Measurements from ENCODE around the gene CAPN6. TPM values are rescaled to one million over a fixed set of nuclear protein-coding genes. Genes with fewer than 3 reads are reported as not detected.

CAPN6 gene
- total RNA-seq, 1 donor from 2014 or later: 1.5 TPM

GRCh38 chrX:111302284-111302683, 32.0 kb upstream of the CAPN6 start:
- H3K4me1 Mint-ChIP-seq (ENCODE audit: unreplicated experiment): no peaks in the 10 kb centered on the region
- H3K4me3 Mint-ChIP-seq (ENCODE audit: unreplicated experiment): no peak overlapping the region
- no peak for DNase-seq (ENCODE audit: low spot score)
- H3K27ac Mint-ChIP-seq (ENCODE audit: unreplicated experiment): no peak overlapping the region
- TF ChIP-seq, protein P1, sequence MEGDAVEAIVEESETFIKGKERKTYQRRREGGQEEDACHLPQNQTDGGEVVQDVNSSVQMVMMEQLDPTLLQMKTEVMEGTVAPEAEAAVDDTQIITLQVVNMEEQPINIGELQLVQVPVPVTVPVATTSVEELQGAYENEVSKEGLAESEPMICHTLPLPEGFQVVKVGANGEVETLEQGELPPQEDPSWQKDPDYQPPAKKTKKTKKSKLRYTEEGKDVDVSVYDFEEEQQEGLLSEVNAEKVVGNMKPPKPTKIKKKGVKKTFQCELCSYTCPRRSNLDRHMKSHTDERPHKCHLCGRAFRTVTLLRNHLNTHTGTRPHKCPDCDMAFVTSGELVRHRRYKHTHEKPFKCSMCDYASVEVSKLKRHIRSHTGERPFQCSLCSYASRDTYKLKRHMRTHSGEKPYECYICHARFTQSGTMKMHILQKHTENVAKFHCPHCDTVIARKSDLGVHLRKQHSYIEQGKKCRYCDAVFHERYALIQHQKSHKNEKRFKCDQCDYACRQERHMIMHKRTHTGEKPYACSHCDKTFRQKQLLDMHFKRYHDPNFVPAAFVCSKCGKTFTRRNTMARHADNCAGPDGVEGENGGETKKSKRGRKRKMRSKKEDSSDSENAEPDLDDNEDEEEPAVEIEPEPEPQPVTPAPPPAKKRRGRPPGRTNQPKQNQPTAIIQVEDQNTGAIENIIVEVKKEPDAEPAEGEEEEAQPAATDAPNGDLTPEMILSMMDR (IDR thresholded peaks at IDR 0.05; ENCODE audit: unreplicated experiment): no peak
- H3K36me3 Mint-ChIP-seq (ENCODE audit: low read depth, unreplicated experiment): no peaks in the 10 kb centered on the region
- H3K9me3 Mint-ChIP-seq (ENCODE audit: unreplicated experiment): no peaks in the 10 kb centered on the region
- H3K27me3 Mint-ChIP-seq (ENCODE audit: unreplicated experiment): no peaks in the 10 kb centered on the region

- no peaks in the 10 kb centered on the region for H3K27me3 Mint-ChIP-seq (ENCODE audit: unreplicated experiment)
- H3K36me3 Mint-ChIP-seq (ENCODE audit: low read depth, unreplicated experiment): no peaks in the 10 kb centered on the region
- DNase-seq (ENCODE audit: low spot score): no peak
- H3K9me3 Mint-ChIP-seq (ENCODE audit: unreplicated experiment): no peaks in the 10 kb centered on the region
- TF ChIP-seq, protein P1 (IDR thresholded peaks at IDR 0.05; ENCODE audit: unreplicated experiment): no peak
- no peak overlapping the region for H3K27ac Mint-ChIP-seq (ENCODE audit: unreplicated experiment)
- no peak overlapping the region for H3K4me3 Mint-ChIP-seq (ENCODE audit: unreplicated experiment)
- H3K4me1 Mint-ChIP-seq (ENCODE audit: unreplicated experiment): no peaks in the 10 kb centered on the region
Observed at GRCh38 chrX:111288841-111289240, 18.6 kb upstream of the CAPN6 start.

DNA sequence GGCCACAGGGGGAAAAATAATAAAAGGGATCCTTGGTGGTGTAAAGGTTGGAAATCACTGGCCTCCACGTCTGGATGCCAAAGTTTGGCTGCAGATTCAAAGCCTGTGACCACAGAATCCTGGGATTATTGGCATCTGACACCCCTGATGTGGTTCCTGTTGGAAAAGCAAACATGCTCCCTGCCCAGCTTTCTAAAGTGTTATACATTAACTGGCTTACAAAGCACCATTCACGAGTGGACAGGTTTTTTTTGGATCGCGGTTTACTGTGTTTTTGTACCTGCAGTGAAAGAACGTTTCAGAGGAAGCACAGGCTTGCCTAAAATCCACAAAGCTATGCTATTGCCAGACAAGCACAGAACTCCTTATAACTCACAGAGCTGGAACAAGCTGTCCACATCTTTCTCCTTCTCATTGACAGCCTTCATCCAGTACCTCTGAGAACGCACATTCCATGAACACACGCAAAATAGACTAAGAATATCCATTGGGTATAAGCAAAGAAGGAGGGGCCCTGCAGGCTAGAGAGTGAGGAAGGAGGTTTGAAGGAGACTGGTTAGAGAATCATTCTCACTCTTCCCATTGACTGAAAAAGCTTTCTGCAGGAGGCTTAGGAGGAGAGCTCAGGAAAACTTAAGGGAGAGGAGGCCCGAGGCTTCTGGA, 14.5 kb upstream of the CAPN6 start:
- H3K4me3 Mint-ChIP-seq (ENCODE audit: unreplicated experiment): no peak overlapping the region
- no peaks in the 10 kb centered on the region for H3K27me3 Mint-ChIP-seq (ENCODE audit: unreplicated experiment)
- TF ChIP-seq, protein P1 (IDR thresholded peaks at IDR 0.05; ENCODE audit: unreplicated experiment): no peak
- H3K27ac Mint-ChIP-seq (ENCODE audit: unreplicated experiment): no peak overlapping the region
- DNase-seq (ENCODE audit: low spot score): no peak
- no peaks in the 10 kb centered on the region for H3K9me3 Mint-ChIP-seq (ENCODE audit: unreplicated experiment)
- H3K4me1 Mint-ChIP-seq (ENCODE audit: unreplicated experiment): no peaks in the 10 kb centered on the region
- H3K36me3 Mint-ChIP-seq (ENCODE audit: low read depth, unreplicated experiment): no peaks in the 10 kb centered on the region

DNA sequence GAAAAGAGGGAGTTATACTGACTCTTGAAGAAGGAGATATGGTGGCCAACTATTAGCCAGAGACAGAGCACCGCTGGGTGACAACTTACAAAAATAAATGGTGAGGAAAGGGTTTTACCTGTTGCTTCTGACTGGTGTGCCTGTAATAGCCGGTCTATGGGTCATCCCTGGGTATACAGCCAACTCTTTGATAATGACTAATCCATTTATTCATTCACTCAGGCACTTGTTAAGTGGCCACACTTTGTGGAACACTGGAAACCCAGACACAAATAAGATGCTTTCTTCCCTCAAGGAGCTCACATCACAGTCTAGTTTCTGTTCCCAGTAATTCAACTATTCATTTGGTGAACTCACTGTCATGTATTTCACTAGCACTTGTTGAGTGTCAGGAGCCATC, 13.2 kb upstream of the CAPN6 start:
- Mint-ChIP-seq H3K27me3 (ENCODE audit: unreplicated experiment) (no peaks in the 10 kb centered on the region), H3K4me1 (ENCODE audit: unreplicated experiment) (no peaks in the 10 kb centered on the region), H3K36me3 (ENCODE audit: low read depth, unreplicated experiment) (no peaks in the 10 kb centered on the region), H3K4me3 (ENCODE audit: unreplicated experiment) (no peak overlapping the region), H3K9me3 (ENCODE audit: unreplicated experiment) (no peaks in the 10 kb centered on the region), H3K27ac (ENCODE audit: unreplicated experiment) (no peak overlapping the region)
- TF ChIP-seq, protein P1 (IDR thresholded peaks at IDR 0.05; ENCODE audit: unreplicated experiment): no peak
- DNase-seq (ENCODE audit: low spot score): no peak

DNA sequence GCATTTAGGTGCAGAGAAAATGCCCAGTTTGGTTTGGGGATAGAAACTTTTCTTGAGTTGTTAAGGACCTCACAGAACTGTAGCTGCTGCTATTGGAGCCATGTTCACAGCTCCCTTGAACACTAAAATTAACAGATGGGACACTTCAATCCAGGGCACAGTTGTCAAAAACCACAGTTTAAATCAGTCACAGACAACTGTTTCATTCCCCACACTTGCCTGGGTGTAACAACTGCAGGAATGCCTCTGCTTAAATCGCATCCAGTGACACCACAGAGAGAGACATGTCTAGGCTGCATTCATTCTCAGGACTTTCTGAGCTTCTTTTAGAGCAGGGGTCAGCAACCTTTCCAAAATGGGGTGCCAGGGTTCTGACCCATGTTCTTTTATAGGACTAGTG, 12.7 kb upstream of the CAPN6 start:
- H3K27ac Mint-ChIP-seq (ENCODE audit: unreplicated experiment): no peak overlapping the region
- DNase-seq (ENCODE audit: low spot score): no peak

More for the DNA sequence above, 12.7 kb upstream of the CAPN6 start:
- no peaks in the 10 kb centered on the region for H3K27me3 Mint-ChIP-seq (ENCODE audit: unreplicated experiment)
- no peak overlapping the region for H3K4me3 Mint-ChIP-seq (ENCODE audit: unreplicated experiment)
- H3K36me3 Mint-ChIP-seq (ENCODE audit: low read depth, unreplicated experiment): no peaks in the 10 kb centered on the region
- H3K9me3 Mint-ChIP-seq (ENCODE audit: unreplicated experiment): no peaks in the 10 kb centered on the region
- TF ChIP-seq, protein P1 (IDR thresholded peaks at IDR 0.05; ENCODE audit: unreplicated experiment): no peak
- no peaks in the 10 kb centered on the region for H3K4me1 Mint-ChIP-seq (ENCODE audit: unreplicated experiment)

Data from endothelial cell (in vitro differentiated cells).